Caco-2 (cell line): ENCODE data around the gene BABAM1. TPM values are rescaled to one million over a fixed set of nuclear protein-coding genes. Genes with fewer than 3 reads are reported as not detected.

ENCODE experiments used
- BruUV-seq: library from RNA; stranded (reverse); fragments of 400-500 nt; replicated peaks from 2 replicates; lab custom pipeline; 2021; lab: Mats Ljungman, UMichigan
- CTCF ChIA-PET: fragments of 300-600 bp; sonication (Branson Sonifier 250); formaldehyde crosslinking; loops from one replicate; lab custom pipeline; 2022; ENCODE audit warnings: antibody characterized with exemption; lab: Charles Lee
- POLR2A ChIA-PET: fragments of 300-600 bp; sonication (Branson Sonifier 250); formaldehyde crosslinking; loops from one replicate; lab custom pipeline; 2022; ENCODE audit warnings: antibody characterized with exemption; lab: Charles Lee
- DNase-seq, 2 experiments: peaks; one replicate each; pipeline versions ENCODE4 v3.0.0 to v3.0.0-alpha.2; 2020 to 2022
- H3K27me3 ChIP-seq: replicated peaks from 2 replicates; pipeline ENCODE4 v1.6.0; 2011; ENCODE audit warnings: low read length; ENCODE audit not compliant: control insufficient read depth, insufficient read depth
- H3K36me3 ChIP-seq: 2 replicates; pipeline ENCODE4 v1.5.1; 2011; ENCODE audit warnings: low read length; ENCODE audit not compliant: control insufficient read depth, insufficient read depth
- H3K4me1 ChIP-seq: fragments of 250-450 bp; sonication (Bioruptor Pico); 2 replicates; pipeline ENCODE4 v1.5.1; 2020; ENCODE audit warnings: mild to moderate bottlenecking
- H3K4me3 ChIP-seq: 2 replicates; pipeline ENCODE4 v1.5.1; 2011; ENCODE audit warnings: low read depth, mild to moderate bottlenecking, control low read depth, low read length
- H3K9me3 ChIP-seq: fragments of 250-450 bp; sonication (Bioruptor Pico); 2 replicates; pipeline ENCODE4 v1.5.1; 2020; ENCODE audit warnings: mild to moderate bottlenecking, moderate library complexity
- H3K27ac Mint-ChIP-seq: one replicate; pipeline ENCODE4 v1.8.0; 2022; ENCODE audit warnings: mixed read lengths; ENCODE audit not compliant: unreplicated experiment
- H3K27me3 Mint-ChIP-seq: one replicate; pipeline ENCODE4 v1.8.0; 2022; ENCODE audit warnings: mixed read lengths; ENCODE audit not compliant: insufficient read depth, unreplicated experiment
- H3K36me3 Mint-ChIP-seq: one replicate; pipeline ENCODE4 v1.8.0; 2022; ENCODE audit warnings: mild to moderate bottlenecking, mixed read lengths; ENCODE audit not compliant: insufficient read depth, unreplicated experiment
- H3K4me1 Mint-ChIP-seq: one replicate; pipeline ENCODE4 v1.8.0; 2022; ENCODE audit warnings: low read depth, mixed read lengths; ENCODE audit not compliant: unreplicated experiment
- H3K4me3 Mint-ChIP-seq: one replicate; pipeline ENCODE4 v1.8.0; 2022; ENCODE audit warnings: mild to moderate bottlenecking, moderate library complexity, mixed read lengths; ENCODE audit not compliant: unreplicated experiment
- H3K9me3 Mint-ChIP-seq: one replicate; pipeline ENCODE4 v1.8.0; 2022; ENCODE audit warnings: mixed read lengths; ENCODE audit not compliant: unreplicated experiment
- CTCF ChIP-seq, 2 experiments: fragments of 200-600 bp in 1 of 2; IDR thresholded peaks; 1 replicate in 1 of 2; 2 replicates in 1 of 2; pipeline versions ENCODE4 v1.5.1 to v1.8.0; 2011 to 2022; ENCODE audit warnings: antibody characterized with exemption in 1 of 2, control low read depth in 1 of 2, inconsistent platforms in 1 of 2, low read depth in 1 of 2, low read length in 1 of 2, mild to moderate bottlenecking in 1 of 2, moderate library complexity in 1 of 2; ENCODE audit not compliant: insufficient read depth in 1 of 2, severe bottlenecking in 1 of 2, unreplicated experiment in 1 of 2
- intact Hi-C: fragments of 100-400 bp; cut with micrococcal nuclease; formaldehyde crosslinking; loops from one replicate; pipeline ENCODE4 v1.10.0; 2022; ENCODE audit not compliant: unreplicated experiment
- total RNA-seq: library from RNA; stranded (reverse); gene quantifications from 2 replicates; pipeline ENCODE4 v1.2.3, GENCODE V29; 2022

BABAM1 gene
- total RNA-seq, 1 experiment from 2014 or later, result 91.7 TPM

- no TSS peak for BruUV-seq
- intact Hi-C loops, result loop anchor here (5.0 kb wide), 1 partner anchor 35 kb away; no protein-coding TSS in a partner anchor
- ChIA-PET POLR2A (interaction anchor here (0.6 to 2.9 kb wide), 3 partner anchors 18 to 1178 kb away, joined by 3 to 17 read pairs (median 4); partner anchors contain the start of gene DDA1), CTCF (interaction anchor here (1.7 kb wide), 1 partner anchor 22 kb away, joined by 7 read pairs; the partner anchor contains the start of gene MRPL34)
- Histone ChIP-seq H3K36me3 (peaks cover under 1% of the 10 kb centered on the region), H3K9me3 (no peaks in the 10 kb centered on the region), H3K4me1 (peaks cover 20% of the 10 kb centered on the region), H3K4me3 (peak overlapping the region; percentile 7), H3K27me3 (no peaks in the 10 kb centered on the region)
- TF ChIP-seq CTCF (IDR thresholded peaks at IDR 0.05; ENCODE audit: insufficient read depth in 1 of 2, low read depth in 1 of 2, low read length in 1 of 2, severe bottlenecking in 1 of 2, unreplicated experiment in 1 of 2), result no peak
- Mint-ChIP-seq H3K27me3 (no peaks in the 10 kb centered on the region), H3K9me3 (no peaks in the 10 kb centered on the region), H3K4me1 (no peaks in the 10 kb centered on the region), H3K4me3 (peak overlapping the region; percentile 75), H3K27ac (no peak overlapping the region), H3K36me3 (peaks cover 25% of the 10 kb centered on the region)
- no peak for DNase-seq
Measured at GRCh38 chr19:17327068-17327653, 59.9 kb downstream of the BABAM1 start.

- peak overlapping the region; percentile 57 for H3K4me3 ChIP-seq
- Mint-ChIP-seq H3K9me3 (no peaks in the 10 kb centered on the region), H3K4me1 (no peaks in the 10 kb centered on the region), H3K4me3 (peak overlapping the region; percentile 75), H3K36me3 (peaks cover 24% of the 10 kb centered on the region), H3K27ac (peak overlapping the region; percentile 50), H3K27me3 (no peaks in the 10 kb centered on the region)
- ChIA-PET CTCF (interaction anchor here (0.6 to 1.7 kb wide), 3 partner anchors 19 to 177 kb away, joined by 3 to 13 read pairs (median 7); partner anchors contain the start of genes DDA1 and MRPL34), POLR2A (interaction anchor here (0.6 to 2.9 kb wide), 3 partner anchors 18 to 1177 kb away, joined by 3 to 17 read pairs (median 3); partner anchors contain the start of gene DDA1)
- DNase-seq, result peak; percentile 74 to 86
- H3K27me3 ChIP-seq, result no peaks in the 10 kb centered on the region
- no peaks in the 10 kb centered on the region for H3K9me3 ChIP-seq
- peak in 1 of 2 experiments; percentile 36 for TF ChIP-seq CTCF (IDR thresholded peaks at IDR 0.05; ENCODE audit: insufficient read depth in 1 of 2, low read depth in 1 of 2, low read length in 1 of 2, severe bottlenecking in 1 of 2, unreplicated experiment in 1 of 2)
- H3K4me1 ChIP-seq, result peaks cover 20% of the 10 kb centered on the region
- intact Hi-C loops, result loop anchor here (5.0 kb wide), 1 partner anchor 36 kb away; no protein-coding TSS in a partner anchor
- TSS peak; percentile 42 for BruUV-seq
- peaks cover 1% of the 10 kb centered on the region for H3K36me3 ChIP-seq
Measured at GRCh38 chr19:17327654-17328516, 60.6 kb downstream of the BABAM1 start.

Other genes with a start within 250 kb of the BABAM1 start
- gene CPAMD8, start 240.6 kb upstream of the BABAM1 start, total RNA-seq, result 1.1 and 1.3 TPM in 2 replicates
- 24.4 and 30.6 TPM in 2 replicates for gene HAUS8, start 192.0 kb upstream of the BABAM1 start, total RNA-seq
- 47.6 and 52.8 TPM in 2 replicates for gene MYO9B, start 191.7 kb upstream of the BABAM1 start, total RNA-seq
- 20.2 and 20.7 TPM in 2 replicates for gene USE1, start 52.1 kb upstream of the BABAM1 start, total RNA-seq
- 14.9 and 20.3 TPM in 2 replicates for gene OCEL1, start 41.2 kb upstream of the BABAM1 start, total RNA-seq
- 94.4 and 96.5 TPM in 2 replicates for gene NR2F6, start 21.5 kb upstream of the BABAM1 start, total RNA-seq
- gene USHBP1, start 2.7 kb upstream of the BABAM1 start, total RNA-seq, result not detected in 2 replicates
- 14.3 and 17.4 TPM in 2 replicates for gene ANKLE1, start 14.5 kb downstream of the BABAM1 start, total RNA-seq
- gene ABHD8, start 36.0 kb downstream of the BABAM1 start, total RNA-seq, result 9.4 and 11.3 TPM in 2 replicates
- 78.9 and 88.5 TPM in 2 replicates for gene MRPL34, start 38.4 kb downstream of the BABAM1 start, total RNA-seq
- 43.8 and 55.6 TPM in 2 replicates for gene DDA1, start 42.1 kb downstream of the BABAM1 start, total RNA-seq
- gene ANO8, start 67.4 kb downstream of the BABAM1 start, total RNA-seq, result 11.5 TPM in 2 replicates
- 50.1 and 50.7 TPM in 2 replicates for gene GTPBP3, start 70.1 kb downstream of the BABAM1 start, total RNA-seq
- not detected in 2 replicates for gene PLVAP, start 109.9 kb downstream of the BABAM1 start, total RNA-seq
- 1.0 and 1.3 TPM in 2 replicates for gene CCDC194, start 126.8 kb downstream of the BABAM1 start, total RNA-seq
- 94.3 and 98.4 TPM in 2 replicates for gene BST2, start 138.2 kb downstream of the BABAM1 start, total RNA-seq
- 36.7 and 37.6 TPM in 2 replicates for gene MVB12A, start 152.6 kb downstream of the BABAM1 start, total RNA-seq
- 0.37 TPM in 1 of 2 replicates, not detected in the other for gene TMEM221, start 181.2 kb downstream of the BABAM1 start, total RNA-seq
- gene NXNL1, start 193.5 kb downstream of the BABAM1 start, total RNA-seq, result not detected in 2 replicates
- gene SLC27A1, start 203.1 kb downstream of the BABAM1 start, total RNA-seq, result 3.7 and 3.9 TPM in 2 replicates
- gene PGLS, start 244.2 kb downstream of the BABAM1 start, total RNA-seq, result 69.2 and 69.7 TPM in 2 replicates